Body of pancreas (tissue), 4 donors: ENCODE measurements around the gene RIMS4.

ENCODE experiments used
- CTCF ChIP-seq, 7 experiments: fragments of 450-650 bp in 4 of 7; fragments of 200-600 bp in 3 of 7; sonication (generic) in 3 of 7; IDR thresholded peaks; one replicate each; pipeline ENCODE4 v1.5.1; 2016 to 2019; ENCODE audit warnings: antibody characterized with exemption in 7 of 7
- POLR2A ChIP-seq, 3 donors: fragments of 450-650 bp; IDR thresholded peaks; one replicate each; pipeline ENCODE4 v1.6.1; 2016; ENCODE audit warnings: antibody characterized with exemption in 3 of 3, mild to moderate bottlenecking in 2 of 3

GRCh38 chr20:44795836-44796235 is 14.5 kb downstream of the RIMS4 start:
- TF ChIP-seq CTCF (IDR thresholded peaks at IDR 0.05): no peak
- TF ChIP-seq POLR2A (IDR thresholded peaks at IDR 0.05): no peak
